Measurements from ENCODE around the gene SERINC5. TPM values are rescaled to one million over a fixed set of nuclear protein-coding genes. Genes with fewer than 3 reads are reported as not detected.

The SERINC5 gene
- total RNA-seq, 3 donors from 2014 or later (not counting 1 experiment from before 2014, with no cell fraction given), result 6.8 to 18.9 (median 14.5) TPM

DNA sequence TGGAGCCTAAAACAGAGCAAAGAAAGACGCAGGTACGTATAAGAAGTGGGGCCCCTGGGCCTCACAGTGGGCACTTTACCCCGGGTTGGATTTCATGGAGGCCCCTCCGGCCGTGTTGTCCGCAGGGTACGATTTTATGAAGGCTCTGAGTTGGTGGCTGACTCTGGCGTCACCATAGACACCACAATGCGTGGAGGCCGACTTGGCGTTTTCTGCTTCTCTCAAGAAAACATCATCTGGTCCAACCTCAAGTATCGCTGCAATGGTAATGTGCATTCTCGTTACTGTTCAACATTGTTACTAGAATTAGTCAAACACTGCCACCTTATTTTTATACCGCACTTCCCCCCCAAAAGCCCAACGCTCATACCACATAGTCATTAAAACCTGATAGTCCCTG, 173.6 kb downstream of the SERINC5 start:
- 98% methylated on average over 15 of the region's 15 CpGs for WGBS (ENCODE audit: insufficient coverage)
- ATAC-seq (no peak), DNase-seq (no peak)
- Mint-ChIP-seq H3K36me3 (no peaks in the 10 kb centered on the region), H3K9me3 (no peaks in the 10 kb centered on the region), H3K4me3 (peak overlapping the region; percentile 90), H3K27ac (no peak overlapping the region), H3K4me1 (peaks cover 6 to 8% of the 10 kb centered on the region in 2 donors), H3K27me3 (ENCODE audit: low read depth in 2 of 2) (peaks cover 4 to 8% of the 10 kb centered on the region in 2 donors)
- TF ChIP-seq, protein P1, sequence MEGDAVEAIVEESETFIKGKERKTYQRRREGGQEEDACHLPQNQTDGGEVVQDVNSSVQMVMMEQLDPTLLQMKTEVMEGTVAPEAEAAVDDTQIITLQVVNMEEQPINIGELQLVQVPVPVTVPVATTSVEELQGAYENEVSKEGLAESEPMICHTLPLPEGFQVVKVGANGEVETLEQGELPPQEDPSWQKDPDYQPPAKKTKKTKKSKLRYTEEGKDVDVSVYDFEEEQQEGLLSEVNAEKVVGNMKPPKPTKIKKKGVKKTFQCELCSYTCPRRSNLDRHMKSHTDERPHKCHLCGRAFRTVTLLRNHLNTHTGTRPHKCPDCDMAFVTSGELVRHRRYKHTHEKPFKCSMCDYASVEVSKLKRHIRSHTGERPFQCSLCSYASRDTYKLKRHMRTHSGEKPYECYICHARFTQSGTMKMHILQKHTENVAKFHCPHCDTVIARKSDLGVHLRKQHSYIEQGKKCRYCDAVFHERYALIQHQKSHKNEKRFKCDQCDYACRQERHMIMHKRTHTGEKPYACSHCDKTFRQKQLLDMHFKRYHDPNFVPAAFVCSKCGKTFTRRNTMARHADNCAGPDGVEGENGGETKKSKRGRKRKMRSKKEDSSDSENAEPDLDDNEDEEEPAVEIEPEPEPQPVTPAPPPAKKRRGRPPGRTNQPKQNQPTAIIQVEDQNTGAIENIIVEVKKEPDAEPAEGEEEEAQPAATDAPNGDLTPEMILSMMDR (IDR thresholded peaks at IDR 0.05), result no peak
- Histone ChIP-seq H3K27ac (ENCODE audit: low read length) (no peak overlapping the region), H3K9me3 (ENCODE audit: control insufficient read depth, insufficient read depth, low read length) (no peaks in the 10 kb centered on the region), H3K36me3 (ENCODE audit: control insufficient read depth, insufficient read depth, low read length) (no peaks in the 10 kb centered on the region), H3K4me1 (ENCODE audit: control insufficient read depth, insufficient read depth, low read length) (peaks cover 9% of the 10 kb centered on the region), H3K4me3 (ENCODE audit: low read length) (no peak overlapping the region), H3K27me3 (ENCODE audit: control insufficient read depth, insufficient read depth, low read length) (no peaks in the 10 kb centered on the region)
- intact Hi-C loops (cut with micrococcal nuclease), result loop anchor here (10.0 kb wide), 1 partner anchor 1057 kb away; no protein-coding TSS in a partner anchor

DNA sequence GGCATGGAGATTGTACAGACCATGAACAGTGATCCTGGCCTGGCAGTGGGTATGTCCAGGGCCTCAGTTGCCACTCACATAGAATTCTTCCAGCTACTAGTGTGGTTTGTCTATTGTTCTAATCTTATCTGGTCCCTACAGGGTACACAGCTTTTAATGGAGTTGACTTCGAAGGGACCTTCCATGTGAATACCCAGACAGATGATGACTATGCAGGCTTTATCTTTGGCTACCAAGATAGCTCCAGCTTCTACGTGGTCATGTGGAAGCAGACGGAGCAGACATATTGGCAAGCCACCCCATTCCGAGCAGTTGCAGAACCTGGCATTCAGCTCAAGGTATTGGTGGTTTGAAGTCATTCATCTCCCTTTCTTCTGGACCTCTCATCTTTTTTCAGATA, 176.9 kb downstream of the SERINC5 start:
- Mint-ChIP-seq H3K27ac (no peak overlapping the region), H3K4me3 (no peak overlapping the region), H3K36me3 (no peaks in the 10 kb centered on the region), H3K4me1 (peaks cover 6 to 8% of the 10 kb centered on the region in 2 donors), H3K27me3 (ENCODE audit: low read depth in 2 of 2) (peaks cover 0 to 4% of the 10 kb centered on the region in 2 donors), H3K9me3 (no peaks in the 10 kb centered on the region)
- no peaks in the 10 kb centered on the region for H3K9me3 ChIP-seq (ENCODE audit: control insufficient read depth, insufficient read depth, low read length)
- no peaks in the 10 kb centered on the region for H3K27me3 ChIP-seq (ENCODE audit: control insufficient read depth, insufficient read depth, low read length)
- DNase-seq (no peak), ATAC-seq (no peak)
- WGBS (ENCODE audit: insufficient coverage), result over 99% methylated on average over 4 of the region's 4 CpGs
- peaks cover 9% of the 10 kb centered on the region for H3K4me1 ChIP-seq (ENCODE audit: control insufficient read depth, insufficient read depth, low read length)
- TF ChIP-seq, protein P1 (IDR thresholded peaks at IDR 0.05), result no peak
- H3K4me3 ChIP-seq (ENCODE audit: low read length), result no peak overlapping the region
- intact Hi-C loops (cut with micrococcal nuclease), result no loop called here
- H3K27ac ChIP-seq (ENCODE audit: low read length), result no peak overlapping the region
- H3K36me3 ChIP-seq (ENCODE audit: control insufficient read depth, insufficient read depth, low read length), result no peaks in the 10 kb centered on the region

DNA sequence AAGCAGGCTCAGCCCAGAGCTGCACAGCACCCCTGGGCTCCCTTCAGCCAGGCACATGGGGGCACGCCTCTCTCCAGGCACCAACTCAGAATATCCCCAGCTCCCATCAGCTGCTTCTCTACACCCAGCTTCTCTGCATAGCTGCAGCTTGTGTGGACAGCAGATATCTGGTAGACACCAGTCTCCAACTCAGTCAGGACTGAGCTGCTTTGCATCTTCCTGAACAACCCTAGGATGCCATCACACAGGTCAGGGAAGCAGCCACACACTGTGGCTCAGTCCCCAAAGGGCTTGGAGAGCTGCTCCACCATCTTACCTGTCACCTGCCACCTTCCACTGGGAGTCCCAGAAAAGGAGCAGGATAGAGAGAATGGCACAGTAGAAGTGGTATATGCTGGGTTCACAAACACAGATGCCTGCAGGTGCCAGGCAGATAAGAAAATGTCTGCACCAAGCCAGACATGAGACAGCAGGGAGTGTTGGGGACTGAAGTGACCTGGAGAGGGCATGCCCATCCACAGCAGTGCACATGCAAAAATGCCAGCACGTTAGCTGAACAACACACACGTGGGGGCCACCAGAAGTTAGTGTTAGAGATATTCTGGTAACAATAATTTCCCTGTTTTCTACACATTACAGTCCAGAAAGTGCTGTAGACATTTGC, 178.7 kb downstream of the SERINC5 start:
- peaks cover 0 to 8% of the 10 kb centered on the region in 2 donors for H3K27me3 Mint-ChIP-seq (ENCODE audit: low read depth in 2 of 2)
- H3K9me3 Mint-ChIP-seq, result no peaks in the 10 kb centered on the region
- Histone ChIP-seq H3K36me3 (ENCODE audit: control insufficient read depth, insufficient read depth, low read length) (no peaks in the 10 kb centered on the region), H3K27ac (ENCODE audit: low read length) (no peak overlapping the region), H3K27me3 (ENCODE audit: control insufficient read depth, insufficient read depth, low read length) (no peaks in the 10 kb centered on the region), H3K4me1 (ENCODE audit: control insufficient read depth, insufficient read depth, low read length) (no peaks in the 10 kb centered on the region), H3K9me3 (ENCODE audit: control insufficient read depth, insufficient read depth, low read length) (no peaks in the 10 kb centered on the region), H3K4me3 (ENCODE audit: low read length) (no peak overlapping the region)
- H3K4me3 Mint-ChIP-seq, result no peak overlapping the region
- TF ChIP-seq, protein P1 (IDR thresholded peaks at IDR 0.05), result no peak
- intact Hi-C loops (cut with micrococcal nuclease), result no loop called here
- H3K4me1 Mint-ChIP-seq, result no peaks in the 10 kb centered on the region
- DNase-seq (no peak), ATAC-seq (no peak)
- no peaks in the 10 kb centered on the region for H3K36me3 Mint-ChIP-seq
- H3K27ac Mint-ChIP-seq, result no peak overlapping the region
- 90% methylated on average over 3 of the region's 3 CpGs for WGBS (ENCODE audit: insufficient coverage)
